Measurements from ENCODE around the gene ERH.

DNA sequence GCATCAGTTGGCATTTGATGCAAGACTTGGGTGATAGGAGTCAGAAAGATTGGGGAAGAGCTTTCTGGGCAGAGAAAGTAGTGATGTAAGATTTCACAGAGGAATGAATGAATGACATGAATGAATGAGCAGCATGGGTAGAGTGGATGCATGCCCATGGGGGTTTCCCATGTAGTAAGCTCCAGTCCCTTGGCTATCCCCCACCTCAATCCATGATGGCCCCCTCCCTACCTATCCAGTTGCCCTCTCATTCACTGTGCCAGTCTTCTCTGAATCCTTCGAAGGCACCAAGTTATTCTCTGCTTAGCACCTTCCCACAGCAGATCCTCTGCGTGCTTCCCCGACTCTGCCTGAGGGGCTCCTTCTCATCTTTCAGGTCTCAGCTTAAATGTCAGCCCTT lies 32.0 kb downstream of the ERH start:
- TF ChIP-seq SIN3A (IDR thresholded peaks at IDR 0.05; ENCODE audit: borderline replicate concordance, insufficient read depth, low read length) (no peak), POLR2AphosphoS5 (IDR thresholded peaks at IDR 0.05; ENCODE audit: low read depth, low read length) (no peak), TAF1 (IDR thresholded peaks at IDR 0.05; ENCODE audit: borderline replicate concordance, insufficient read depth, low read length) (no peak), REST (IDR thresholded peaks at IDR 0.05; ENCODE audit: insufficient read depth in 1 of 2, low read depth in 2 of 2, low read length in 2 of 2) (no peak)

All from PFSK-1 (cell line).